Epithelial cell of proximal tubule (primary cell): ENCODE results near the gene RASGRF1. TPM values are rescaled to one million over a fixed set of nuclear protein-coding genes. Genes with fewer than 3 reads are reported as not detected.

Experiments used
- DNase-seq: peaks from one replicate; pipeline ENCODE4 v3.0.0-alpha.2; 2011; ENCODE audit warnings: low read depth
- H3K4me3 ChIP-seq: 2 replicates; pipeline ENCODE4 v1.5.1; 2011; ENCODE audit warnings: low read depth, mild to moderate bottlenecking, low read length
- total RNA-seq: library from RNA; depleted of rRNA; stranded (reverse); fragments of >200 nt; gene quantifications from 2 replicates; pipeline ENCODE4 v1.2.3, GENCODE V29; 2015
- TF ChIP-seq, protein P1 (sequence below): conservative IDR thresholded peaks from 2 replicates; pipeline ENCODE4 v1.5.1; 2012; ENCODE audit warnings: low read depth, mild to moderate bottlenecking, low read length

Gene RASGRF1
- total RNA-seq, 1 donor from 2014 or later: 5.9 TPM

DNA sequence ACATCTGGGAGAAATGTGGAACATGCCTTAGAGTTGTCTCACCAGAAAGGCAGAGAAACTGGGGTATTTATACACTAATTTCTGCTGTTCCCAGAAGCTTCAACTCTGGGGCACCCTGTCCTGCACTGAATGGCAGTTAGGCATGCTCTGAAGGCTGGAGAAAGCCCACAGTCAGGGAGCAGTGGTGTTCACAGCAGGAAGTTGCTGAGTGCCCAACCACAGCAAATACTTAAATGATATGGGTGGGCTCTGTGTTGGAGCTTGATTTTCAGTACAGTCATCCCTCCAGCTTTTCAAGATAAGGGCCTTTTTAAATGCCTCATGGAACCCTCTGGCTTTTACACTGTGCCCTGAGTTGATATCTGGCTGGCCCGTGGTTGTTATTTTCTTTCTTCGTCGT is 38.7 kb upstream of the RASGRF1 start:
- H3K4me3 ChIP-seq: no peak overlapping the region
- no peak for DNase-seq
- TF ChIP-seq, protein P1, sequence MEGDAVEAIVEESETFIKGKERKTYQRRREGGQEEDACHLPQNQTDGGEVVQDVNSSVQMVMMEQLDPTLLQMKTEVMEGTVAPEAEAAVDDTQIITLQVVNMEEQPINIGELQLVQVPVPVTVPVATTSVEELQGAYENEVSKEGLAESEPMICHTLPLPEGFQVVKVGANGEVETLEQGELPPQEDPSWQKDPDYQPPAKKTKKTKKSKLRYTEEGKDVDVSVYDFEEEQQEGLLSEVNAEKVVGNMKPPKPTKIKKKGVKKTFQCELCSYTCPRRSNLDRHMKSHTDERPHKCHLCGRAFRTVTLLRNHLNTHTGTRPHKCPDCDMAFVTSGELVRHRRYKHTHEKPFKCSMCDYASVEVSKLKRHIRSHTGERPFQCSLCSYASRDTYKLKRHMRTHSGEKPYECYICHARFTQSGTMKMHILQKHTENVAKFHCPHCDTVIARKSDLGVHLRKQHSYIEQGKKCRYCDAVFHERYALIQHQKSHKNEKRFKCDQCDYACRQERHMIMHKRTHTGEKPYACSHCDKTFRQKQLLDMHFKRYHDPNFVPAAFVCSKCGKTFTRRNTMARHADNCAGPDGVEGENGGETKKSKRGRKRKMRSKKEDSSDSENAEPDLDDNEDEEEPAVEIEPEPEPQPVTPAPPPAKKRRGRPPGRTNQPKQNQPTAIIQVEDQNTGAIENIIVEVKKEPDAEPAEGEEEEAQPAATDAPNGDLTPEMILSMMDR: no peak

DNA sequence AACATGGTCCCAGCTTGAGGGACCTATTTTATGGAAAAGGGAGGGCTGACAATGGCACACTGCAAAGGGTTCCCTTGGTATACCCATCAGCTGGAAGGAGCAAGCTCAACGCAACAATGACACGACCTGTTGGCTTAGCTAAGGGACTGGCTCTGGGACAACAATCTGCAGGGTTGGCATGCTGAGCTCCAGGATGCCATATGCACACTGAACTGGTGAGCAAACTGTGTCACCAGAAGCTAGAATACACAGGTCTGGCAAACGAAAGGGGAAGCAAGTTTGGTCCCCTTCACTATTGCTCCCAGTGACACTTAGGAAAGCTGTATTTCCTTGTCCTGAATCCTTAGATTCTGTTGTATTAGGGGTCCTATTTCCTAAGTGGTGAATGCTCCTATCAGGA is 38.0 kb upstream of the RASGRF1 start:
- TF ChIP-seq, protein P1: no peak
- DNase-seq: no peak
- H3K4me3 ChIP-seq: no peak overlapping the region

DNA sequence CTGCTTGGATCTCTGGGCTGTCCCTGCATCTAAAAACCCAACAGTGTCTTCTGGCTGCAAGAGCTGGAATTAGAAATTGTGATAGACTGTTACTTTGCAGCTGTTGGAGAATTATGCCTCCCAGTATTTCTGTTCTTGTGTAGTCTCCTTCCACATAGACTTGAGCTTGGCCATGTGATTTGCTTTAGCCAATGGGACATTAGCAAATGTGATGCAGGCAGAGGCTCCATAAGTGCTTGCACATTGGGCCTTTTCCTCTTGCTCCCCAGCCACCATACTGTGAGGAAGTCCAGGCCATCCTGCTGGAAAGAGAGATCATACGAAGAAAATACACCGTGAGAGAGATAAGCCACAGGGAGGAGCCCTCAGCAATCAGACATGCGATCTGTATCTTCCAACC is 33.8 kb upstream of the RASGRF1 start:
- DNase-seq: no peak
- no peak overlapping the region for H3K4me3 ChIP-seq
- TF ChIP-seq, protein P1: no peak

DNA sequence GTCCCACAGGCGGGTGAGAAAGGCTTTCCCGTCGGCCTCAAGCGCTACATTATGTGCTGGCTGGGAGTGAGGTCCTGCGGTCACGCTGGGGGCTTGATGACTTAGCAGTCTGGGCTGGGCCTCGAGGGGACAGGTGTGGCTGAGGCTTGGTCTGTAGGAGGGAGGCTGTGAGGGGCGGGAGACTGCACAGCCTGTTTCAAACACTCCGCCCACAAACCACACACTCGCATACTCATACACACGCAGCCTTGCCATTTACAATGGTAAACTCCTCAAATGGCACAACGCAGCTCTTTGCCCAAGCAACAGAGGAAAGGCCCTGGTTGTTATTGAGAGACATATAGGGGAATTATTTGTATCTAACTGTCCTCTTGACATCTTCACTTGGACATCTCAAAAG is 32.4 kb upstream of the RASGRF1 start:
- TF ChIP-seq, protein P1: no peak
- no peak overlapping the region for H3K4me3 ChIP-seq
- no peak for DNase-seq

DNA sequence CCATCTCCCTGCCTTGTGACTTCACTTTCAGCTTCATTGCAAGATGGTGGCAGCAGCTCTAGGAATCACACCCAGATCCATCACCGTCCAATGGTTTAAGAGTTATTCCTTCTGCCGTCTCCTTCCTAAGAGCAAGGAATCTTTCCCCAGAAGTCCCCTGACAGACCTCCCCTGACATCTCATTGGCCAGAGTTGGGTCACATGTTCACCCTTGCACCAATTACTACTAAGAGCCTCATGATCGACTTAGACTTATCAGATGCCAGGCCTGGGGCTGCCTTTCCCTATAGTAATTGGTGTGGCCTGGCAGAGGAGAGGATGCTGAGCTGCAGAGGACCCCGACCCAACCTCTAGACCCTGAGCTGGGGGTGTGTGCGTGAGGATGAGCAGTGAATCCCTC is 31.8 kb upstream of the RASGRF1 start:
- no peak overlapping the region for H3K4me3 ChIP-seq
- DNase-seq: no peak
- TF ChIP-seq, protein P1: no peak

DNA sequence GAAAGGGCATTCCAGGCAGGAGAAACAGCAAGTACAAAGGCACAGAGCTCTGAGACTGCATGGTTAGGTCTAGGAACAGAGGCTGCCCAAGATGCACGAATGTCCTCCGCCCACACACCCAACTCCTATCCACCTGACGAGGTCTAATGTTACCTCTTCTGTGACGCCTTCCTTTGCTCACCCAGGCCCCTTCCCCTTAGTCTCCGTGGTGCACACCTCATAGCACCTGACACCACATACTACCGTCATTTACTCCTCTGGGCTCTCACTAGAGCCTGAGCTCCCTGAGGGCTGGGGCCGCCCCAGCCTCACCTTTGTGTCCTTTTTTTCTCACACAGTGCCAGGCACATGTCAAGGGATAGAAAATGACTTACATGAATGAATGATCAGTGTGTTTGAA is 31.0 kb upstream of the RASGRF1 start:
- H3K4me3 ChIP-seq: no peak overlapping the region
- no peak for DNase-seq
- TF ChIP-seq, protein P1: no peak

DNA sequence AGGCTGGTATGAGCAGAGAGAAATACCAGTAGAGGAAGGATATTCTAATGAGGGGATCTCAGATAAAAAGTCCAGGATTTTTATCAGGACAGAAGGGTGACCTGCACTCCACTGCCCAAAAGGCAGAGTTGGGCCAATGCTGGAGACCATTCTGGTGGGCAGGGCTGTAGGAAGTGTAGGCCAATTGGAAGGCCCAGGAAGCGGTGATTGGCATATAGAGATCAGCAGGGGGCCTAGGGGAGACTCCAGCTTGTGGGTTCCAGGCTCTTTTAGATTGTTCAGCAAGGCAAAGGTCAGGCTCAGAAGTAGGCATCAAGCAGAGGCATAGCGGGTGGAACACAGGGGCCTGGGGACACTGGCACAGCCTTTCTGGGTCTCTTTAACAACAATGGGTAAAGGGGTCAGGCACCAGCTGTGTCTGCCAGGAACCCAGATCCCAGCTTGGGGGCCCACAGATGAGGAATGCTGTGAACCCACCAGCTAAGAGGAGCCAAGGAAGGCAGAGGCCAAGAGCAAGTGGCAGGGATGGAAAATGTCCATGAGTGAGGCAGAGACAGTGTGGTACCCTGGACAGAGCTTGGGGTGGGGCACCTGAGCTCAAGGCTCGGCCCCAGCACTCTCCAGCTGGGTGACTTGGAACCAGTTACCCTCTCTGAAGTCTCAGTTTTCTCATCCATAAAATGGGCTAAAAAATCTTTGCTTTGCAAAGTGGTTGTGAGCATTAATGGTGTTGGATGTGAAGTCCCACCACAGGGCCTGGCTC is 27.0 kb upstream of the RASGRF1 start:
- no peak for DNase-seq
- TF ChIP-seq, protein P1: no peak
- no peak overlapping the region for H3K4me3 ChIP-seq
